Activated CD4-positive, alpha-beta T cell treated with anti-CD3 and anti-CD28 coated beads for 24 hours (primary cell): ENCODE data around the gene MTERF4.

ENCODE experiments used
- DNase-seq, 2 donors: peaks; one replicate each; pipeline ENCODE4 v3.0.0-alpha.2; 2020; ENCODE audit warnings: low read depth in 2 of 2

The MTERF4 gene

GRCh38 chr2:241134711-241135110 is 32.6 kb upstream of the MTERF4 start:
- DNase-seq: no peak

- no peak for DNase-seq
These were observed 31.3 kb upstream of the MTERF4 start for GRCh38 chr2:241133436-241133820.

GRCh38 chr2:241132538-241133435 is 30.7 kb upstream of the MTERF4 start:
- no peak for DNase-seq

GRCh38 chr2:241131531-241131930 is 29.4 kb upstream of the MTERF4 start:
- DNase-seq: no peak

GRCh38 chr2:241130316-241130715 is 28.2 kb upstream of the MTERF4 start:
- DNase-seq: no peak

GRCh38 chr2:241129086-241129871 is 27.2 kb upstream of the MTERF4 start:
- no peak for DNase-seq

- no peak for DNase-seq
These were observed 26.2 kb upstream of the MTERF4 start for GRCh38 chr2:241128266-241128665.

GRCh38 chr2:241126771-241127202 is 24.7 kb upstream of the MTERF4 start:
- DNase-seq: no peak

GRCh38 chr2:241126201-241126611 is 24.1 kb upstream of the MTERF4 start:
- no peak for DNase-seq

- DNase-seq: no peak
These were observed 23.5 kb upstream of the MTERF4 start for GRCh38 chr2:241125626-241126025.

GRCh38 chr2:241123816-241124536 is 21.9 kb upstream of the MTERF4 start:
- no peak for DNase-seq

- no peak for DNase-seq
These were observed 20.4 kb upstream of the MTERF4 start for GRCh38 chr2:241122376-241123002.

GRCh38 chr2:241121008-241121407 is 18.9 kb upstream of the MTERF4 start:
- DNase-seq: no peak

GRCh38 chr2:241120440-241120839 is 18.4 kb upstream of the MTERF4 start:
- no peak for DNase-seq

GRCh38 chr2:241118737-241119505 is 16.8 kb upstream of the MTERF4 start:
- DNase-seq: no peak

- no peak for DNase-seq
These were observed 14.8 kb upstream of the MTERF4 start for GRCh38 chr2:241116606-241117560.

- no peak for DNase-seq
These were observed 13.3 kb upstream of the MTERF4 start for GRCh38 chr2:241115361-241115760.

GRCh38 chr2:241114836-241115235 is 12.7 kb upstream of the MTERF4 start:
- no peak for DNase-seq

GRCh38 chr2:241112592-241112991 is 10.5 kb upstream of the MTERF4 start:
- no peak for DNase-seq

GRCh38 chr2:241112046-241112445 is 10.0 kb upstream of the MTERF4 start:
- no peak for DNase-seq
